BLaER1 (cell line): ENCODE measurements around the gene GLT1D1.
"Not testable (repeated sequence)": the region's sequence is repeated elsewhere in the genome, so short reads cannot be mapped to it uniquely, and the experiment has no call there.

ENCODE experiments used
- H3K27ac ChIP-seq: shearing (Covaris generic); formaldehyde crosslinking; 2 replicates; pipeline ENCODE4 v1.8.1; 2022
- H3K27me3 ChIP-seq: shearing (Covaris generic); formaldehyde crosslinking; 2 replicates; pipeline ENCODE4 v1.8.1; 2022
- H3K36me3 ChIP-seq: shearing (Covaris generic); formaldehyde crosslinking; 2 replicates; pipeline ENCODE4 v1.8.1; 2022
- H3K4me1 ChIP-seq: shearing (Covaris generic); formaldehyde crosslinking; 2 replicates; pipeline ENCODE4 v1.8.1; 2022
- H3K4me2 ChIP-seq: shearing (Covaris generic); formaldehyde crosslinking; 2 replicates; pipeline ENCODE4 v1.8.1; 2022
- H3K4me3 ChIP-seq: shearing (Covaris generic); formaldehyde crosslinking; 2 replicates; pipeline ENCODE4 v1.8.1; 2022
- H3K9ac ChIP-seq: shearing (Covaris generic); formaldehyde crosslinking; 2 replicates; pipeline ENCODE4 v1.8.1; 2022
- H3K9me3 ChIP-seq: shearing (Covaris generic); formaldehyde crosslinking; 2 replicates; pipeline ENCODE4 v1.8.1; 2022
- H4K20me1 ChIP-seq: shearing (Covaris generic); formaldehyde crosslinking; 2 replicates; pipeline ENCODE4 v1.8.1; 2022
- Cebpa-rat ChIP-seq: shearing (Covaris generic); IDR thresholded peaks from 2 replicates; pipeline ENCODE4 v1.8.1; 2022

Gene GLT1D1

GRCh38 chr12:128830505-128830893, 22.8 kb upstream of the GLT1D1 start:
- H3K27me3 ChIP-seq, result no peaks in the 10 kb centered on the region
- H3K4me3 ChIP-seq, result no peak overlapping the region
- peak overlapping the region; percentile 76 for H3K27ac ChIP-seq
- H3K36me3 ChIP-seq, result no peaks in the 10 kb centered on the region
- no peaks in the 10 kb centered on the region for H4K20me1 ChIP-seq
- peaks cover 18% of the 10 kb centered on the region for H3K9me3 ChIP-seq
- peak overlapping the region; percentile 68 for H3K4me2 ChIP-seq
- TF ChIP-seq Cebpa-rat, result no peak; the same call in 1 of the 2 replicates
- peaks cover 49% of the 10 kb centered on the region for H3K4me1 ChIP-seq
- H3K9ac ChIP-seq, result peak overlapping the region; percentile 61; the same call in 1 of the 2 replicates

GRCh38 chr12:128833418-128833817, 19.9 kb upstream of the GLT1D1 start:
- Histone ChIP-seq H3K27me3 (no peaks in the 10 kb centered on the region), H3K36me3 (no peaks in the 10 kb centered on the region), H3K4me2 (no peak overlapping the region), H3K4me3 (no peak overlapping the region), H3K27ac (no peak overlapping the region), H3K9me3 (0 out of 2 replicates have a peak, but pooled peaks cover 13% of the 10 kb centered on the region), H4K20me1 (no peaks in the 10 kb centered on the region), H3K4me1 (peaks cover 56% of the 10 kb centered on the region), H3K9ac (no peak overlapping the region)
- no peak for TF ChIP-seq Cebpa-rat

GRCh38 chr12:128839885-128840284, 13.4 kb upstream of the GLT1D1 start:
- H4K20me1 ChIP-seq, H3K9me3 ChIP-seq, H3K27me3 ChIP-seq, H3K36me3 ChIP-seq: not testable (repeated sequence)
- Histone ChIP-seq H3K4me2 (peak overlapping the region; percentile 76), H3K9ac (peak overlapping the region; percentile 70), H3K4me1 (peaks cover 79% of the 10 kb centered on the region), H3K4me3 (peak overlapping the region; percentile 39), H3K27ac (peak overlapping the region; percentile 96)

GRCh38 chr12:128840862-128841468, 12.3 kb upstream of the GLT1D1 start:
- peak overlapping the region; percentile 96 for H3K27ac ChIP-seq
- H3K9me3 ChIP-seq, result no peaks in the 10 kb centered on the region
- H3K4me2 ChIP-seq, result peak overlapping the region; percentile 76

GRCh38 chr12:128842579-128842978, 10.7 kb upstream of the GLT1D1 start:
- Histone ChIP-seq H4K20me1 (no peaks in the 10 kb centered on the region), H3K4me1 (peaks cover 68% of the 10 kb centered on the region), H3K36me3 (no peaks in the 10 kb centered on the region), H3K9me3 (peaks cover 7% of the 10 kb centered on the region), H3K4me2 (peak overlapping the region; percentile 76), H3K27me3 (no peaks in the 10 kb centered on the region; the same call in 1 of the 2 replicates), H3K27ac (peak overlapping the region; percentile 96), H3K9ac (peak overlapping the region; percentile 54; the same call in 1 of the 2 replicates), H3K4me3 (no peak overlapping the region)
- no peak for TF ChIP-seq Cebpa-rat

More at GRCh38 chr12:128840862-128841468, 12.3 kb upstream of the GLT1D1 start:
- Histone ChIP-seq H4K20me1 (no peaks in the 10 kb centered on the region), H3K4me1 (peaks cover 75% of the 10 kb centered on the region), H3K9ac (peak overlapping the region; percentile 79), H3K27me3 (no peaks in the 10 kb centered on the region; the same call in 1 of the 2 replicates), H3K36me3 (no peaks in the 10 kb centered on the region), H3K4me3 (peak overlapping the region; percentile 39)
- TF ChIP-seq Cebpa-rat, result no peak

- no peaks in the 10 kb centered on the region for H3K36me3 ChIP-seq
- no peak overlapping the region for H3K4me3 ChIP-seq
- no peaks in the 10 kb centered on the region for H4K20me1 ChIP-seq
- H3K4me1 ChIP-seq, result peaks cover 65% of the 10 kb centered on the region
- peak overlapping the region; percentile 96 for H3K27ac ChIP-seq
- H3K9me3 ChIP-seq, result peaks cover 17% of the 10 kb centered on the region
- peak overlapping the region; percentile 76 for H3K4me2 ChIP-seq
- no peak for TF ChIP-seq Cebpa-rat
- H3K27me3 ChIP-seq, result no peaks in the 10 kb centered on the region; the same call in 1 of the 2 replicates
- peak overlapping the region; percentile 32; the same call in 1 of the 2 replicates for H3K9ac ChIP-seq
Observed at GRCh38 chr12:128843538-128843937, 9.7 kb upstream of the GLT1D1 start.

GRCh38 chr12:128844031-128844635, 9.1 kb upstream of the GLT1D1 start:
- peak overlapping the region; percentile 96 for H3K27ac ChIP-seq
- no peaks in the 10 kb centered on the region for H4K20me1 ChIP-seq
- no peak overlapping the region; the same call in 1 of the 2 replicates for H3K9ac ChIP-seq
- peak overlapping the region; percentile 76 for H3K4me2 ChIP-seq
- H3K4me1 ChIP-seq, result peaks cover 65% of the 10 kb centered on the region
- no peak for TF ChIP-seq Cebpa-rat
- H3K4me3 ChIP-seq, result no peak overlapping the region
- H3K9me3 ChIP-seq, result peaks cover 17% of the 10 kb centered on the region
- H3K27me3 ChIP-seq, result no peaks in the 10 kb centered on the region; the same call in 1 of the 2 replicates
- H3K36me3 ChIP-seq, result no peaks in the 10 kb centered on the region

GRCh38 chr12:128846671-128847070, 6.6 kb upstream of the GLT1D1 start:
- Histone ChIP-seq H3K9me3 (peaks cover 17% of the 10 kb centered on the region), H3K4me1 (peaks cover 64% of the 10 kb centered on the region), H3K27ac (peak overlapping the region; percentile 19; the same call in 1 of the 2 replicates)
- not testable (repeated sequence) for H4K20me1 ChIP-seq, H3K4me3 ChIP-seq, H3K27me3 ChIP-seq, H3K4me2 ChIP-seq, H3K9ac ChIP-seq, H3K36me3 ChIP-seq

- Histone ChIP-seq H3K9ac (no peak overlapping the region), H3K27ac (no peak overlapping the region), H3K4me3 (no peak overlapping the region), H3K36me3 (no peaks in the 10 kb centered on the region), H3K27me3 (no peaks in the 10 kb centered on the region; the same call in 1 of the 2 replicates), H3K4me1 (peaks cover 62% of the 10 kb centered on the region), H3K4me2 (no peak overlapping the region; the same call in 1 of the 2 replicates), H3K9me3 (peaks cover 17% of the 10 kb centered on the region), H4K20me1 (no peaks in the 10 kb centered on the region)
- no peak for TF ChIP-seq Cebpa-rat
Observed at GRCh38 chr12:128848371-128848770, 4.9 kb upstream of the GLT1D1 start.

GRCh38 chr12:128849806-128850205, 3.5 kb upstream of the GLT1D1 start:
- peaks cover 56% of the 10 kb centered on the region for H3K4me1 ChIP-seq
- H3K27me3 ChIP-seq, H3K36me3 ChIP-seq, H3K27ac ChIP-seq, H4K20me1 ChIP-seq, H3K9ac ChIP-seq, H3K4me3 ChIP-seq: not testable (repeated sequence)
- H3K9me3 ChIP-seq, result peaks cover 17% of the 10 kb centered on the region
- peak overlapping the region; percentile 11; the same call in 1 of the 2 replicates for H3K4me2 ChIP-seq
